ENCODE results near the gene RAVER2.

GRCh38 chr1:64750092-64750491 is 5.2 kb downstream of the RAVER2 start:
- no peak for TF ChIP-seq CTCF (optimal IDR thresholded peaks at IDR 0.05 in 1 of 3, IDR thresholded peaks at IDR 0.05 in 1 of 3, conservative IDR thresholded peaks at IDR 0.05 in 1 of 3; ENCODE audit: extremely low read depth in 1 of 3, insufficient read depth in 2 of 3, low read length in 3 of 3)
- no peak for TF ChIP-seq EZH2 (IDR thresholded peaks at IDR 0.05; ENCODE audit: low read length)

Data from keratinocyte (primary cell).